OCI-LY1 (cell line): Measurements from ENCODE around the gene USP36.

Experiments used
- EZH2 ChIP-seq: fragments of 200-600 bp; sonication (generic), shearing (Covaris generic); IDR thresholded peaks from 2 replicates; pipeline ENCODE4 v1.8.0; 2017; ENCODE audit warnings: borderline replicate concordance, mixed run types, mild to moderate bottlenecking, antibody characterized with exemption, low read length, moderate library complexity, mixed read lengths
- TF ChIP-seq, protein P1 (sequence below): fragments of 200-600 bp; sonication (generic), shearing (Covaris generic); IDR thresholded peaks from 2 replicates; pipeline ENCODE4 v1.5.1; 2017; ENCODE audit warnings: mild to moderate bottlenecking, antibody characterized with exemption, low read length, moderate library complexity, mixed read lengths

DNA sequence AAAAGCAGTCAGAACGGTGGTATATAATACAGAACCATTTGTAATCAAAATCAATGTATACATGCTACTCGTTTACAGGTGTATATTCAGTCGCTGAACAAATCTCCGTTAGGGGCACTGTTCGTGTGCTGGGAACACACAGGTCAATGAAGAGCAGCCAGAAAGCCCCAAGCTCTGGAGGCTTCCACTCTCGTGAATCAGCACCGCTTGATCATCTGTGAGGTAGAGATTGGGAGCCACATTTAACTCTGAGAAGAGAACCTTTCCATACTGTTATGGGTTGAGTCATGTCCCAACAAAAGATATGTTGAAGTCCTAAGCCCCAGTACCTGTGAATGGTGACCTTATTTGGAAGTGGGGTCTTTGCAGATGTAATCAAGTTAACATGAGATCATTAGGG is 53.2 kb downstream of the USP36 start:
- TF ChIP-seq, protein P1, sequence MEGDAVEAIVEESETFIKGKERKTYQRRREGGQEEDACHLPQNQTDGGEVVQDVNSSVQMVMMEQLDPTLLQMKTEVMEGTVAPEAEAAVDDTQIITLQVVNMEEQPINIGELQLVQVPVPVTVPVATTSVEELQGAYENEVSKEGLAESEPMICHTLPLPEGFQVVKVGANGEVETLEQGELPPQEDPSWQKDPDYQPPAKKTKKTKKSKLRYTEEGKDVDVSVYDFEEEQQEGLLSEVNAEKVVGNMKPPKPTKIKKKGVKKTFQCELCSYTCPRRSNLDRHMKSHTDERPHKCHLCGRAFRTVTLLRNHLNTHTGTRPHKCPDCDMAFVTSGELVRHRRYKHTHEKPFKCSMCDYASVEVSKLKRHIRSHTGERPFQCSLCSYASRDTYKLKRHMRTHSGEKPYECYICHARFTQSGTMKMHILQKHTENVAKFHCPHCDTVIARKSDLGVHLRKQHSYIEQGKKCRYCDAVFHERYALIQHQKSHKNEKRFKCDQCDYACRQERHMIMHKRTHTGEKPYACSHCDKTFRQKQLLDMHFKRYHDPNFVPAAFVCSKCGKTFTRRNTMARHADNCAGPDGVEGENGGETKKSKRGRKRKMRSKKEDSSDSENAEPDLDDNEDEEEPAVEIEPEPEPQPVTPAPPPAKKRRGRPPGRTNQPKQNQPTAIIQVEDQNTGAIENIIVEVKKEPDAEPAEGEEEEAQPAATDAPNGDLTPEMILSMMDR = no peak
- no peak for TF ChIP-seq EZH2
